PC-3 (cell line): ENCODE measurements around the gene DMTF1.

Experiments used
- CTCF ChIP-seq: fragments of 300-600 bp; sonication (generic); conservative IDR thresholded peaks from 2 replicates; pipeline ENCODE4 v1.5.1; 2017; ENCODE audit warnings: antibody characterized with exemption, low read depth, mild to moderate bottlenecking, low read length
- EZH2phosphoT487 ChIP-seq: fragments of 300-600 bp; sonication (generic); IDR thresholded peaks from 2 replicates; pipeline ENCODE4 v1.6.1; 2018; ENCODE audit warnings: mild to moderate bottlenecking, antibody characterized with exemption, low read length, borderline replicate concordance

- TF ChIP-seq CTCF (no peak), EZH2phosphoT487 (no peak)
Measured at GRCh38 chr7:87192784-87193487, 40.7 kb downstream of the DMTF1 start.
